Measurements from ENCODE around the gene LDLRAP1.

GRCh38 chr1:25527946-25528595 is 15.3 kb upstream of the LDLRAP1 start:
- TF ChIP-seq POLR2A (IDR thresholded peaks at IDR 0.05; ENCODE audit: low read depth, low read length) (no peak), POLR2AphosphoS5 (IDR thresholded peaks at IDR 0.05; ENCODE audit: low read depth, low read length) (no peak)

Measured in GM12892 (cell line).